SK-N-SH treated with all-trans-retinoic acid at 6 μM for 48 hours (cell line): Measurements from ENCODE around the gene ATP1B1.

Experiments used
- ATAC-seq: fragments of 200-7000 bp; cut with Tn5 transposase; 3 replicates; pipeline ENCODE4 v1.9.1; 2020; ENCODE audit warnings: mild to moderate bottlenecking, moderate library complexity
- ARNTL ChIP-seq: fragments of 450-650 bp; formaldehyde crosslinking; IDR thresholded peaks from 2 replicates; pipeline ENCODE4 v1.5.0; 2020; ENCODE audit warnings: low read depth, mild to moderate bottlenecking, moderate library complexity, borderline replicate concordance
- BACH2 ChIP-seq: fragments of 250-450 bp; sonication (Bioruptor Pico); IDR thresholded peaks from 2 replicates; pipeline ENCODE4 v1.9.0; 2021; ENCODE audit warnings: mild to moderate bottlenecking, borderline replicate concordance
- CREB5 ChIP-seq: fragments of 250-450 bp; sonication (Bioruptor Pico); IDR thresholded peaks from 2 replicates; pipeline ENCODE4 v1.5.1; 2020; ENCODE audit warnings: low read depth, mild to moderate bottlenecking, moderate library complexity
- CSDC2 ChIP-seq: fragments of 250-450 bp; sonication (Bioruptor Pico); IDR thresholded peaks from 2 replicates; pipeline ENCODE4 v1.5.0; 2020; ENCODE audit warnings: mild to moderate bottlenecking, moderate library complexity
- ESRRG ChIP-seq: fragments of 250-450 bp; sonication (Bioruptor Pico); IDR thresholded peaks from 2 replicates; pipeline ENCODE4 v1.6.1; 2021; ENCODE audit warnings: mild to moderate bottlenecking
- ISL1 ChIP-seq: fragments of 250-450 bp; sonication (Bioruptor Pico); IDR thresholded peaks from 2 replicates; pipeline ENCODE4 v2.1.2; 2022; ENCODE audit warnings: mild to moderate bottlenecking, moderate library complexity
- OSR1 ChIP-seq: fragments of 250-450 bp; sonication (Bioruptor Pico); IDR thresholded peaks from 2 replicates; pipeline ENCODE4 v1.8.0; 2022; ENCODE audit warnings: moderate library complexity, mild to moderate bottlenecking, inconsistent platforms
- POU6F1 ChIP-seq: fragments of 250-450 bp; sonication (Bioruptor Pico); IDR thresholded peaks from 2 replicates; pipeline ENCODE4 v1.8.0; 2021; ENCODE audit warnings: low read depth, mild to moderate bottlenecking, moderate library complexity, borderline replicate concordance
- PPARA ChIP-seq: fragments of 250-450 bp; sonication (Bioruptor Pico); IDR thresholded peaks from 2 replicates; pipeline ENCODE4 v1.5.0; 2020; ENCODE audit warnings: mild to moderate bottlenecking, borderline replicate concordance
- RARB ChIP-seq: fragments of 250-450 bp; sonication (Bioruptor Pico); IDR thresholded peaks from 2 replicates; pipeline ENCODE4 v1.8.0; 2021; ENCODE audit warnings: mild to moderate bottlenecking, moderate library complexity
- SNAI2 ChIP-seq: fragments of 250-450 bp; sonication (Bioruptor Pico); IDR thresholded peaks from 2 replicates; pipeline ENCODE4 v1.5.0; 2020; ENCODE audit warnings: mild to moderate bottlenecking, moderate library complexity
- TCF4 ChIP-seq: fragments of 250-450 bp; sonication (Bioruptor Pico); IDR thresholded peaks from 2 replicates; pipeline ENCODE4 v1.8.0; 2021; ENCODE audit warnings: mild to moderate bottlenecking, moderate library complexity, borderline replicate concordance
- TOX ChIP-seq: fragments of 250-450 bp; sonication (Bioruptor Pico); IDR thresholded peaks from 2 replicates; pipeline ENCODE4 v1.8.0; 2021; ENCODE audit warnings: mild to moderate bottlenecking, moderate library complexity, borderline replicate concordance
- ZC3H10 ChIP-seq: fragments of 250-450 bp; sonication (Bioruptor Pico); IDR thresholded peaks from 2 replicates; pipeline ENCODE4 v1.5.1; 2021; ENCODE audit warnings: mild to moderate bottlenecking, moderate library complexity
- ZFP3 ChIP-seq: fragments of 250-450 bp; sonication (Bioruptor Pico); IDR thresholded peaks from 2 replicates; pipeline ENCODE4 v1.5.0; 2020; ENCODE audit warnings: mild to moderate bottlenecking, moderate library complexity
- ZFP30 ChIP-seq: fragments of 450-650 bp; formaldehyde crosslinking; IDR thresholded peaks from 2 replicates; pipeline ENCODE4 v1.5.0; 2022; ENCODE audit warnings: mild to moderate bottlenecking, moderate library complexity
- ZNF565 ChIP-seq: fragments of 450-650 bp; formaldehyde crosslinking; conservative IDR thresholded peaks from 2 replicates; pipeline ENCODE4 v1.5.0; 2020; ENCODE audit warnings: low read depth, mild to moderate bottlenecking, moderate library complexity
- ZNF70 ChIP-seq: fragments of 450-650 bp; formaldehyde crosslinking; IDR thresholded peaks from 2 replicates; pipeline ENCODE4 v1.5.0; 2020; ENCODE audit warnings: mild to moderate bottlenecking, moderate library complexity
- ZNF8 ChIP-seq: fragments of 450-650 bp; formaldehyde crosslinking; IDR thresholded peaks from 2 replicates; pipeline ENCODE4 v1.5.0; 2020; ENCODE audit warnings: mild to moderate bottlenecking, moderate library complexity
- TF ChIP-seq, protein P1 (sequence below): fragments of 250-450 bp; sonication (Bioruptor Pico); IDR thresholded peaks from 2 replicates; pipeline ENCODE4 v1.8.0; 2020; ENCODE audit warnings: mild to moderate bottlenecking, moderate library complexity, borderline replicate concordance
- TF ChIP-seq, protein P2 (sequence below): fragments of 250-450 bp; sonication (Bioruptor Pico); IDR thresholded peaks from 2 replicates; pipeline ENCODE4 v1.5.0; 2020; ENCODE audit warnings: mild to moderate bottlenecking, moderate library complexity

The ATP1B1 gene

GRCh38 chr1:169106921-169107602 lies 572 bp downstream of the ATP1B1 start:
- no peak for TF ChIP-seq ESRRG (CRISPR knock-in tag)
- TF ChIP-seq CREB5 (CRISPR knock-in tag), result no peak
- no peak for TF ChIP-seq ZFP3
- no peak for TF ChIP-seq POU6F1 (CRISPR knock-in tag)
- TF ChIP-seq ZC3H10 (CRISPR knock-in tag), result no peak
- no peak for TF ChIP-seq ZNF8 (CRISPR knock-in tag)
- TF ChIP-seq TOX, result no peak
- TF ChIP-seq, protein P1, sequence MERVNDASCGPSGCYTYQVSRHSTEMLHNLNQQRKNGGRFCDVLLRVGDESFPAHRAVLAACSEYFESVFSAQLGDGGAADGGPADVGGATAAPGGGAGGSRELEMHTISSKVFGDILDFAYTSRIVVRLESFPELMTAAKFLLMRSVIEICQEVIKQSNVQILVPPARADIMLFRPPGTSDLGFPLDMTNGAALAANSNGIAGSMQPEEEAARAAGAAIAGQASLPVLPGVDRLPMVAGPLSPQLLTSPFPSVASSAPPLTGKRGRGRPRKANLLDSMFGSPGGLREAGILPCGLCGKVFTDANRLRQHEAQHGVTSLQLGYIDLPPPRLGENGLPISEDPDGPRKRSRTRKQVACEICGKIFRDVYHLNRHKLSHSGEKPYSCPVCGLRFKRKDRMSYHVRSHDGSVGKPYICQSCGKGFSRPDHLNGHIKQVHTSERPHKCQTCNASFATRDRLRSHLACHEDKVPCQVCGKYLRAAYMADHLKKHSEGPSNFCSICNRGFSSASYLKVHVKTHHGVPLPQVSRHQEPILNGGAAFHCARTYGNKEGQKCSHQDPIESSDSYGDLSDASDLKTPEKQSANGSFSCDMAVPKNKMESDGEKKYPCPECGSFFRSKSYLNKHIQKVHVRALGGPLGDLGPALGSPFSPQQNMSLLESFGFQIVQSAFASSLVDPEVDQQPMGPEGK (CRISPR knock-in tag), result no peak
- TF ChIP-seq, protein P2, sequence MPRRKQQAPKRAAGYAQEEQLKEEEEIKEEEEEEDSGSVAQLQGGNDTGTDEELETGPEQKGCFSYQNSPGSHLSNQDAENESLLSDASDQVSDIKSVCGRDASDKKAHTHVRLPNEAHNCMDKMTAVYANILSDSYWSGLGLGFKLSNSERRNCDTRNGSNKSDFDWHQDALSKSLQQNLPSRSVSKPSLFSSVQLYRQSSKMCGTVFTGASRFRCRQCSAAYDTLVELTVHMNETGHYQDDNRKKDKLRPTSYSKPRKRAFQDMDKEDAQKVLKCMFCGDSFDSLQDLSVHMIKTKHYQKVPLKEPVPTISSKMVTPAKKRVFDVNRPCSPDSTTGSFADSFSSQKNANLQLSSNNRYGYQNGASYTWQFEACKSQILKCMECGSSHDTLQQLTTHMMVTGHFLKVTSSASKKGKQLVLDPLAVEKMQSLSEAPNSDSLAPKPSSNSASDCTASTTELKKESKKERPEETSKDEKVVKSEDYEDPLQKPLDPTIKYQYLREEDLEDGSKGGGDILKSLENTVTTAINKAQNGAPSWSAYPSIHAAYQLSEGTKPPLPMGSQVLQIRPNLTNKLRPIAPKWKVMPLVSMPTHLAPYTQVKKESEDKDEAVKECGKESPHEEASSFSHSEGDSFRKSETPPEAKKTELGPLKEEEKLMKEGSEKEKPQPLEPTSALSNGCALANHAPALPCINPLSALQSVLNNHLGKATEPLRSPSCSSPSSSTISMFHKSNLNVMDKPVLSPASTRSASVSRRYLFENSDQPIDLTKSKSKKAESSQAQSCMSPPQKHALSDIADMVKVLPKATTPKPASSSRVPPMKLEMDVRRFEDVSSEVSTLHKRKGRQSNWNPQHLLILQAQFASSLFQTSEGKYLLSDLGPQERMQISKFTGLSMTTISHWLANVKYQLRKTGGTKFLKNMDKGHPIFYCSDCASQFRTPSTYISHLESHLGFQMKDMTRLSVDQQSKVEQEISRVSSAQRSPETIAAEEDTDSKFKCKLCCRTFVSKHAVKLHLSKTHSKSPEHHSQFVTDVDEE (CRISPR knock-in tag), result no peak
- TF ChIP-seq ARNTL (CRISPR knock-in tag), result no peak
- no peak for TF ChIP-seq CSDC2
- no peak for TF ChIP-seq ZNF565 (CRISPR knock-in tag)
- no peak for TF ChIP-seq BACH2 (CRISPR knock-in tag)
- no peak for TF ChIP-seq SNAI2 (CRISPR knock-in tag)
- TF ChIP-seq TCF4 (CRISPR knock-in tag), result no peak
- no peak for TF ChIP-seq ISL1 (CRISPR knock-in tag)
- ATAC-seq, result no peak

- no peak for ATAC-seq
- TF ChIP-seq, protein P2 (CRISPR knock-in tag), result no peak
- TF ChIP-seq SNAI2 (CRISPR knock-in tag), result no peak
- no peak for TF ChIP-seq ZNF70 (CRISPR knock-in tag)
- TF ChIP-seq PPARA (CRISPR knock-in tag), result no peak
- no peak for TF ChIP-seq ISL1 (CRISPR knock-in tag)
- TF ChIP-seq ZFP30 (CRISPR knock-in tag), result no peak
- no peak for TF ChIP-seq ZC3H10 (CRISPR knock-in tag)
- TF ChIP-seq RARB, result no peak
- TF ChIP-seq ZFP3, result no peak
- TF ChIP-seq TOX, result no peak
- TF ChIP-seq BACH2 (CRISPR knock-in tag), result no peak
- TF ChIP-seq OSR1 (CRISPR knock-in tag), result no peak
Measured at GRCh38 chr1:169107603-169108208, 1.2 kb downstream of the ATP1B1 start.
